Measurements from ENCODE around the gene ATP11A.
"Not testable (repeated sequence)": the region's sequence is repeated elsewhere in the genome, so short reads cannot be mapped to it uniquely, and the experiment has no call there.

Gene ATP11A

GRCh38 chr13:112869202-112870050, 179.6 kb downstream of the ATP11A start:
- no peak for DNase-seq

GRCh38 chr13:112870051-112870331, 180.2 kb downstream of the ATP11A start:
- DNase-seq = no peak

- DNase-seq = no peak
Observed at GRCh38 chr13:112870737-112871287, 181.0 kb downstream of the ATP11A start.

GRCh38 chr13:112871742-112872141, 181.9 kb downstream of the ATP11A start:
- DNase-seq = no peak

- not testable (repeated sequence) for DNase-seq
Observed at GRCh38 chr13:112872657-112873631, 183.1 kb downstream of the ATP11A start.

GRCh38 chr13:112873851-112874750, 184.3 kb downstream of the ATP11A start:
- DNase-seq = peak; percentile 77 to 87 (median 82)

- no peak for DNase-seq
Observed at GRCh38 chr13:112874751-112875300, 185.0 kb downstream of the ATP11A start.

- no peak for DNase-seq
Observed at GRCh38 chr13:112875627-112876026, 185.8 kb downstream of the ATP11A start.

- DNase-seq = no peak
Observed at GRCh38 chr13:112876305-112877000, 186.6 kb downstream of the ATP11A start.

- no peak for DNase-seq
Observed at GRCh38 chr13:112877066-112877465, 187.2 kb downstream of the ATP11A start.

GRCh38 chr13:112877539-112877938, 187.7 kb downstream of the ATP11A start:
- DNase-seq = no peak

- DNase-seq = no peak
Observed at GRCh38 chr13:112877976-112878955, 188.4 kb downstream of the ATP11A start.

GRCh38 chr13:112879283-112879833, 189.5 kb downstream of the ATP11A start:
- DNase-seq = no peak

GRCh38 chr13:112880221-112880641, 190.4 kb downstream of the ATP11A start:
- DNase-seq = no peak

- no peak for DNase-seq
Observed at GRCh38 chr13:112880976-112881540, 191.2 kb downstream of the ATP11A start.

- no peak for DNase-seq
Observed at GRCh38 chr13:112881656-112882554, 192.1 kb downstream of the ATP11A start.

- no peak for DNase-seq
Observed at GRCh38 chr13:112882555-112883024, 192.8 kb downstream of the ATP11A start.
